ENCODE data around the gene TTC39B.

The TTC39B gene

DNA sequence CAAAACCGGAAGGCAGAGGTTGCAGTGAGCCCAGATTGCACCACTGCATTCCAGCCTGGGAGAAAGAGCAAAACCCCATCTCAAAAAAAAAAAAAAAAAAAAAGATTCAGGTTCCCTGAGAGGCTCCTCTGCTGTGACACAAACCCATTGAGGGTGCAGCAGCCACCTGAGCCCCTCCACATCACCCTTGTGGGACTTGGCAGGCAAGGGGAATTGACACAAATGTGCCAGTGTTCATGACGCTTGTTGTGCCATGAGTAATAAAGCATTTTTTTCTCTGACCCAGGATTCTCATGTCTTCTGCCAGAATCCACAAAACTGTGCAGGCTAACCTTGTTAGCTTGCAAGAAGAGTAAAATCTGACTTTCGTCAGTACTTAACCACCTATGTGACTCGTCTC lies 149.6 kb downstream of the TTC39B start:
- DNase-seq = no peak

DNA sequence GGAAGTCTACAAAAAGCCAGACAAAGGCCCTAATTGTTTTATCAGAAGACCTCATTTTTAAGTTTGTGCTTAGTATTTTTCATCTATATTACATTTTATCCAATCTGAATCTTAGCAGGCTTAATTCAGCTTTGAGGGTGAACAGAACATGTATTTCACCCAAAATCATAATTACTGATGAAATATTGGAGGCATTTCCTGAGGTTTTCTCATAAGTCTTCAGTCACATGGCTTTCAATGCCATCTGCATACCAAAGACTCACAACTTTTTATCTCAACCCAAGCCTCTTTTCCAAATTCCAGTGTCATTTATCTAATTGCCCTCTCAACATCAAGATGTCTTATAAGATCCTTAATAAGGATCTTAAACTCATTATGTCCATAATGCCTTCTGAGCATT lies 150.8 kb downstream of the TTC39B start:
- DNase-seq = no peak

DNA sequence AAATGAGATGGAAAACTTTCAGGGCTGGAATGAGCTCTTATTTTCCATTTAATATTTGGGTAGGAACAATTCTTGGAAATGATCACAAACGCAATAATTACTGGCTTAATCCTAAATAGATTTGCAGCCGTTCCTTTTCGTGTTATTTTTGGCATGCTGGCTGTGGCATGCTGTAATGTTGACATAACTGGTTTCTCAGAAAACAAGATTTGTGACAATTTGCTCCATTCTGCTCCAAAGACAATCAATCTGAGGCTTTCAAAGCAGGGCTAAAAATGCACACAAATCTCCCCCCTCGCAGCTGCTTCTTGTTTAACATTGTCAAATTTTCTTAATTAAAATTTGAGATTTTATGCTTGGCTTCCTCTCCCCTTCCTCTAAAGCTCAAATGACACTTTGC lies 151.2 kb downstream of the TTC39B start:
- DNase-seq = no peak

DNA sequence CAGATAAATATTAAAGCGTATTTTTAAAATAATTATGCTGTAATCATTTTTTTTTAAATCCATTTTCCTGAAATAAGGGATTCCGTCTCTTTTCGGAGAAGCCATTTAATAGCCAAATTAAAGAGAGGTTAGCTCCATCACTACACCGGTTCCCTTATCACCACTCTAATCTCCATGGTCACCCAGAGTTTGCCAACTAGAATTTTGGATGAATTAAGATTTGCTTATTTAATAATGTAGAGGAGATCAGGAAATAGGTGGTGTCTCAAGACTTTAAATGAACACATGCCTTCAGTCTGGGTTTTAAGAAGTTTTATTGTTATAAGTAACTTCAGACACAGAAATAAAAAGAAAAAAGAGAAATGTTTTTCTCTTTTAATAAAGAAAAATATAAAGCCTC lies 151.7 kb downstream of the TTC39B start:
- DNase-seq = no peak

DNA sequence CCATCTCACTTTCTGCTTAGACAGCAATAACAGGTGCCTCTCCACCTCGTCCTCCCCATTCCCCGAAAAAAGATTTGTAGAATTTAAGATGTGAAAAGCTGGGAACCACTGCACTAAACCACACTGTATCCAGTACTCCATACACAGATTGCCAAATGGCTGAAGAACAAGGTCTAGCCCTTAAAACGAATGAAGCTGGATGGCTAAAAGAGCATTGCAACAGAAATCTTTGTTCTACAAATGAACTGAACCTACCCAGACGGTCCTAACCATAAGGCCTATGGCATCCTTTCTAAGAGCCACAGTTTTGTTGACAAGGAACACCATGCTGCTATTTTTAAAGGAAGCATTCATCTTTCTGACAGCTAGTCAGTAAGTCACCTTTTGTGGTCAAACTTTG lies 152.3 kb downstream of the TTC39B start:
- DNase-seq = no peak

DNA sequence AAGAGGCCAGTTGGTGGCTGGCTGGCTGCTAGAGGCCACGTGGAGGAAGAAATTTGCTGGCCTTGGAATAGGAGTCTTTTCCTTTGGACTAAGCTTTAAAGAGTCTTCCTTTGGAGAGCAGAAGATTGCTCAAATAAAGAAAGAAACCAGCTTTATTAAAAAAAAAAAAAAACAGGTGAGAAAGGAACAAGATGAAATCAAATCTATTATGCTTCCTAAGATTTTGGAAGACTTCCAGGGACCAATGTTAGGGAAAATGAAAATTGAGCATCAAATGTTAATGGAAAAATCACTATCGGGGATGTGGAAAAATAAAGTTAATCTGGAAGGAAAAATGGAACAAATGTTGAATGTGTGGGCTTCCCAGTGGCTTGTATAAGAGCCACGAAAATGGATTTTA lies 153.1 kb downstream of the TTC39B start:
- DNase-seq = no peak

DNA sequence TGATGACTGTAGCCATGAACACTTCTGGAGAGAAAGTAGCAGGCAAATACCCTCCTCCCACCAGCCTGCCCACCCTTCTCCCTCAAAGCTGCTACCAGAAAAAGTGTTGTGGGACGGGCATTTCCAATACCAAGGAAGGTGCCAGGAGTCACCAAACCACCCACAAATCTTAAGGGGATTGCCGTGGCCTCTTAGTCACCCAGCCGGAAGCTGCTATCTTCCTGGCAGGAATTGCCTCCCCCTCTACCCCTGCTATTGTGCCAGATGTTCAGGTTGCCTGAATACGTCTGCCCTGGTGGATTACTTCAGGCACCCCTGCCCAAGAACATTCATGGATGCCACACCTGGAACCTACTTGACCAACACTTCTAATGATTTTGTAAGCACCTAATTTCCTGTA lies 156.1 kb downstream of the TTC39B start:
- no peak for DNase-seq

DNA sequence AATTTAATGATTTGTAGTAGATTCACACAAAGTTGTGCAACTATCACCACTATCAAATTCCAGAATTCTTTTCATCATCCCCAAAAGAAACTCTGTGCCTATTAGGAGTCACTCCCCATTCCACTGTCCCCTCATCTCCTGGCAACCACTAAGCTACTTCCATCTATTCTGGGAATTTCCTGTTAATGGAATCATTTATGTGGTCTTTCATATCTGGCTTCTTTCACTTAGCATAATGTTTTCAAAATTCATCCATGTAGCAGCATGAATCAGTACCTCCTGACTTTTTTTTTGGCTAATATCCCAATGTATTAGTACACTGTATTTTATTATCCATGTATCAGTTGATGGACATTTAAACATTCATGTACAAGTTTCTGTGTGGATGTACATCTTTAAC lies 157.6 kb downstream of the TTC39B start:
- no peak for DNase-seq

DNA sequence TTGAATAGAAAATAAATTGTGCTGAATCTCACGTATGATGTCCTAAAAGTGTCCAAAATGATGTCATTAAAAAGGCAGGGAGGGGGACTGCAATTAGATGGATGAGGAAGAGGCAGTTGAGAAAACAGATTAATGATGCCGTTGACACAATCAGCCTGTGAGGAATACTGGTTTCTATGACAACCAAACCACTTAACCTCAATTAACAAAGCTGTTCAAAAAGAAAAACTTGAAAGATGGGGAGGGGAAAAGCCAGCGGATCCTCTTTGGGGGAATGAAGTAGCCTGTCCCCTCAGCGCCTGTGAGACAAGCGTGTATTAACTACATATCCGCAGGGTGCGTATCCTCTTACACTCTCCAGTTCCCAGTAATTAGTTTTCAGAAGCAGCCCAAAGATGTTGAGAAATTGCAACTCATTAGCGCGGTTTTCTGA lies 160.7 kb downstream of the TTC39B start:
- DNase-seq = no peak

DNA sequence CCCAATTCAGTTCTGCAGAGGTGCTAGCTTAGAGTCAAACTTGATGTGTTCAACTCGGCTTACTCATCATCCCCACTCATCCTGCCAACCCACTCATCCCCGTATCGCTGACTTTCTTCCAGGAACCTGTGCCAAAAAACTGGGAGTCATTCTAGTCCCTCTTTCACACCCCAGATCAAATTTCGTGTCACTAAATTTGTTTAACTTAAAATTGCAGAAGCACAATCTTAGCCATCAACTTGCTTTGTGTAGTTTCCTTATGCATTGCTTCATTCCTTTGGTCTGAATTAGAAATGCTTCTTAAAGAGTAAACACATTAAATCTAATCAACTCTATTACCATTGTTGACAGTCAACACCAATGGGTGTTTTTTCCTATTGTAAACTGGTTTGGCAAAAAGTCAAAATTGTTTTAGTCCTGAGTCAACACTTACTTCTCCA lies 162.4 kb downstream of the TTC39B start:
- DNase-seq = no peak

DNA sequence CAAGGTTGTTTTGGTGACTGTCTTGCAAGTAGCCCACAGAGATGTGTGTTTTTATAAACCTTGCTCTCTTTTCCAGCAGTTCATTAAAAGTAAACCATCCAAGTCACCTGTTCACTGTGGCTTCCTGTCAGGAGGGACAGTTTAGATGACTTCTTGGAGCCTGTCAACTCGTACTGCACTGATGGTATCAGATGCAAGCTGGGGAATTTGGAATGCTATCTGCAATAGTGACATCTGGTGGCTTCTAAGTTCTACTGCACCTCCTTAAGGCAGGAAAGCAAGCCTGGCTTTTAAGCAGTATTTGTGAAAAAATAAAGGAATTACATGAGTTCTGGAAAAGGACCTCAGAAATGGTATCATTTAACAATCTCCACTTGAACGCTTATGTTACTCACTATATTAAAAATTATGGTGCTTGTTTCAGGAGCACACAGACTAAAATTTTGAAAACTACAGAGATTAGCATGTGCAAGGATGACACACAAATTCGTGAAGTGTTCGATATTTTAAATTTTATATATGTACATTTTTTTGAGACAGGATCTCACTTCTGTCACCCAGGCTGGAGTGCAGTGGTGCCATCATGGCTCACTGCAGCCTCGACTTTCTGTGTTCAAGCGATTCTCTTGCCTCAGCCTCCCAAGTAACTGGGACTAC lies 164.0 kb downstream of the TTC39B start:
- DNase-seq = no peak

DNA sequence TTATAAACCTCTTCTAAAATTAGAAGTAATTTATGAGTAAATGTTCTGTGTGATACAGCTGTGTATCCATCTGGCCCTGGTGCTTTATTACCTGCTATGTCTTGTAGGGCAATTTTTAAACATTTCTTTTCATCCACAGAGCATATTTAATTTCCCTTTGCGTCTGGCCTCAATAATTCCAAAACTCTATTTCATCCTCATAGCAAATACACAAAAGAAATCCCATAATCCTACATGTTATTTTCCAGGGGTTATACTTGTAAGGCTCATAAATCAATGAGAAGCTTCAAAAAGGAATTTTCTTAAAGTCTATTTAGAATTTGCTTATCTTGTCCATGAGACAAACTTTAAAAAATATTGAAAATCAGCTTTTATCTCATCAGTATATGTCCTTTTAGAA lies 167.0 kb downstream of the TTC39B start:
- DNase-seq = no peak

DNA sequence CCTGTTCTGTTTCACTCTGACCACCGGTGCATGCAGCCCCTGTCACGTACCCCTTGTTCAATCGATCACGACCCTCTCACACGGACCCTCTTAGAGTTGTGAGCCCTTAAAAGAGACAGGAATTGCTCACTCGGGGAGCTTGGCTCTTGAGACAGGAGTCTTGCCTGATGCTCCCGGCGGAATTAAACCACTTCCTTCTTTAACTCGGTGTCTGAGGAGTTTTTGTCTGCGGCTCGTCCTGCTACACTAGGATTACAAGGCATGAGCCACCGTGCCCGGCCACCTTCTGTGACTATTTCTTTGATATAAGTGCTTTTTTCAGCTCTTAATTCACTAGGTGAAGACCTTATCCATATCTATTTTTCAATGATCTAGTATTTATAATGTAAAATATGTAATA lies 167.5 kb downstream of the TTC39B start:
- no peak for DNase-seq

DNA sequence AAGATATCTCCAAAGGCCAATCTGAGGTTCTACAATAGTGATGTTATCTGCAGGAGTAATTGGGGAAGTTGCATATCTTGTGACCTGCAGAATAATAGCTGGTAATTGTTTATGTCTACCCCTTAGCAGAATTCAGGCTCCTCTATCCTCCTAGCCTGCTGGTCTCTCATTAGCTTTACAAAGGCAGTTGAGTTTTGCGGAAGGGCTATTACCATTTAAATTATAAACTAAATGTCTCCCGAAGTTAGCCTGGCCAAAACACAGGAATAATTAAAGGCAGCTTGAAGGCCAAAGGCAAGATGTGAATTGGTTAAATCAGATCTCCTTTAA lies 168.7 kb downstream of the TTC39B start:
- no peak for DNase-seq

DNA sequence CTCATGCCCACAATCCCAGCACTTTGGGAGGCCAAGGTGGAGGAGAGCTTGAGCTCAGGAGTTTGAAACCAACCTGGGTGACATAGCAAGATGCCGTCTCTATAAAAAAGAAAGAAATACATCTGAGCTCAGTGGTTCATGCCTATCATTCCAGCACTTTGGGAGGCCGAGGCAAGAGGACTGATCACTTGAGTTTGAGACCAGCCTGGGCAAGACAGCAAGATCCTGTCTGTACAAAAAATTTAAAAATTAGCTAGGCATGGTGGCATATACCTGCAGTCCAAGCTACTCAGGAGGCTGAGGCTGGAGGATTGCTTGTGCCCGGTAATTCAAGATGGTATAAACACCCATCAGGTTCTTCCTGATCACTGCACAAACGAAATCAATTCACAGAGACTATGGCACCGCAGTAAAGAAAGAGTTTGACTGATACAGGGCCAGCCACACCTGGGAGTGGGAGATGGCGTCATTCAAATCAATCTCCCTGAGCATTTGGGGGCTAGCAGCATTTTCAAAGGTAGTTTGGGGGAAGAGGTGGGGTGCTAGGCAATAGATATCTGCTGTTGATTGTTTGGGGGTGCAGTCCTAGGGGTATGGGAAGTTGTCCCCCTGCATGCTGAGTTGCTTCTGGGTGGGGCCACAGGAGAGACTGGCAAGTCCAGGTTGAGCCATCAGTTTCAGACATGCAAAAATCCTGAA lies 169.2 kb downstream of the TTC39B start:
- no peak for DNase-seq

DNA sequence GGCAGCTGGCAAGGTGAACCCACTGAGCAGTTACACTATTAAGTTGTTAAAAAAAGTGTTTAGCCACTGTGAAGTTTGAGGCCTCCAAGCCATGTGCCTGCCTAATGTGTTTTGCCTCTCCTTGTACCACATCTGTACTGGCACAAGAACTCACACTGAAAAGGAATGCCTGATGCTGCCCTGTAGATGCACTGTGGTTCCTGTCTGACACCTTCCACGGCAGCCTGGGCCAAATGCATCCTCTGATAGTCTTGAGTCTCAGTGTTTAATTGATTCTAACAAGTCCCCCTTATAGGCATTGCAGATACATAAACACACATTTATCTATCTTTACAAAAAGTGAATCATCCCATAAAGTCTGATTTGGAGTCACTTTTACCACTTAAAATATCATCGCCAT lies 169.9 kb downstream of the TTC39B start:
- DNase-seq = no peak

DNA sequence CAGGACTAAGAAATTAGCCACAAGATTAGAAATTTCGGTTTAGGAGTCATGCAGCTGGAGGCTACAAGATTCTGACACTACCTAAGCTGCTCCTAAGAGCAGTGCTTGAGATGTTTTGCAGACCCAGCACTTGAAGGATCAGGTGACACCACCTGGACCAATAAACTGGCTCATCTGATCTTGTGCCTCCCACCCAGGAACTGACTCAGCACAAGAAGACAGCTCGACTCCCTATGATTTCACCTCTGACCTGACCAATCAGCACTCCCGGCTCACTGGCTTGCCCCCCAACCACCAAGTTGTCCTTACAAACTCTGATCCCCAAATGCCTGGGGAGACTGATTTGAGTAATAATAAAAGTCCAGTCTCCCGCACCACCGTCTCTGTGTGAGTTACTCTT lies 170.4 kb downstream of the TTC39B start:
- DNase-seq = no peak

DNA sequence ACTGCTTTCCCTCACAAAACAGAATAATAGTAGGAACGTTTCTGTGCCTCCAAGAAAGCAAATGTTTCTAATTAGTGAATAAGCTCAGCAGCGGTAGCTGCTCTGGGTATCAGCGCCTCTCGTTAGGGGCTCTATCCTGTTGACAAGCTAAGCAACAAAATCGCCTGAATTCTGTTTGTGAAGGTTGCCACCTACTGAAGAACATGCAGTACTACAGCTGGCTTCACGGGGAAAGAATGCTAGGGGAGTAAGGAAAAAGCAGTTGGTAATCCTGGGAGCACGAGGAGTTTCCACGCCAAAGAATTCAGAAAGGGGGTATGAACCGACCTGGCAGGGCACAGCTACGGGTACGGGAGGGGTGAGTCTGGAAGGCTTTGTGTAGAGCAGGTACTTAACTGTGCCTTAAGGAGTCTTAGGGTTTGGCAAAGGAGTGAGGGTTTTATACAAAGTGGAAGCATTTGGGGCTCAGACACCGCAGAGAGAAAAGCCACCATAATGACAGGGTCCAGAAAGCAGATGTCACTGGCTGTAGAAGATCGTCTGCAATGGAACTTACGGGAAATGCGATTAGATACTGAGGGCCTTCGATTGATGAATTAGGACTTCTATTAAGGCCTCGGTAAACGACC lies 171.7 kb downstream of the TTC39B start:
- peak; percentile 55 for DNase-seq

DNA sequence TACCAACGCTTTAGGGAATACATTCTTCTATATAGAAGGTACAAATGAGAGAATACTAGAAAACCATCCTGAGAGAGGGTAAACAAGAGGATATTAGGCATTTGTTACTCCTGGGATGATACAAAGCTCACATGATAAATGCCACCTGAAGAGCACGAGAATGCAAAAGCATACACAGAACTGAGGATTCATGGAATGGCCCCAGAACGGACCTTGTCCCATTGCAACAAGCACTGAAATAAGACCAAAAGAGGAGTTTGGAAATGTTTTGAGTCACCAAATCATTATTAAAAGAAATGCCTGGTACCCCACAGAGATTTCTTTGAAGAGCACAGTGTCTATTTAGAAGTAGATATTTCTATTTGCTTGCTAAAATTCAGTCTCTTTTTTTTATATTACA lies 173.5 kb downstream of the TTC39B start:
- no peak for DNase-seq

DNA sequence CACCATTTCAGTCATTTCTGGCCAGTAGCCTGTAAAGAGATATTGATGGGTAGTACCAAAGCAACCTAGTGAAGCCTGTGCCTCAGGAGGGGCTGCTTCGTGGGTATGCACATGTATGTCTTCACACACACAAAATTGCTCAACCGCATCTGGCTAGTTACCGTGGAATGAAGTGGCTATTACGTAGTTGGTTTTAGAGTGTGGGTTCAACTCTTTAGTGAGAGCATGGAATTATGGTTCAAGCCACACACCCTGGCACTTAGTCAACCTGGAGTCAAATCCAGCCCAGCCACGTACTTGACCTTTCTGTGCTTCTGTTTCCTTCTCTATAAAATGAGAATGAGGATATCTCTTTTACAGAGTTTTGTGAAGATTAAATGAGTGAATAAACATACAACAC lies 174.9 kb downstream of the TTC39B start:
- DNase-seq = no peak

DNA sequence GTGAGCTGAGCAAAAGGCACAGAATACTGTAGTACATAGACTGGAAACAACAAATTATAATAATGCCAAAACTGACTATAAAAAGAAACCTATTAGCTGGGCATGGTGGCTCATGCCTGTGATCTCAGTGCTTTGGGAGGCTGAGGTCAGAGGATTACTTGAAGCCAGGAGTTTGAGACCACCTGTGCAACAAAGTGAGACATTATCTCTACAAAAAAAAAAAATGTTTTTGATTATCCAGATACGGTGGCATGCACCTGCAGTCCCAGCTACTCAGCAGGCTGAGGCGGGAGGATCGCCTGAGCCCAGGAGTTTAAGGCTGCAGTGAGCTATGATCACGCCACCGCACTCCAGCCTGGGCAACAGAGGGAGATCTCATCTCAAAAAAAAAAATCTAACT lies 175.9 kb downstream of the TTC39B start:
- DNase-seq = no peak

DNA sequence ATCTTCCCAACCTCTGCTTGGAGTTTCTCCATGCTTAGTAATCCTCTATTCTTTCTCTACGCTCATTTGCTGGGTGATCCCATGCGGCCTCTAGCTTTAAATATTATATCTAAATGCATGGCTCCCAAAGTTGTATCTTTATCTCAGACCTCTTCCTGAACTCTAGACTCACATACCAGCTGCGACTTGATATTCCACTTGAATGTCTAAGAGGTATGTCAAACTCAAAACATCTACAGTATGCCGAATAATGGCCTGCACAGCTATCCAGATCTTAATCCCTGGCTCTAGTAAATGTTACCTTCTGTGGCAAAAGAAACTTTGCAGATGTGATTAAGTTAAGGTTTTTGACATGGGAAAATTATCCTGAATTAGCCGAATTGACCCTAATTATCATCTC lies 179.2 kb downstream of the TTC39B start:
- no peak for DNase-seq

DNA sequence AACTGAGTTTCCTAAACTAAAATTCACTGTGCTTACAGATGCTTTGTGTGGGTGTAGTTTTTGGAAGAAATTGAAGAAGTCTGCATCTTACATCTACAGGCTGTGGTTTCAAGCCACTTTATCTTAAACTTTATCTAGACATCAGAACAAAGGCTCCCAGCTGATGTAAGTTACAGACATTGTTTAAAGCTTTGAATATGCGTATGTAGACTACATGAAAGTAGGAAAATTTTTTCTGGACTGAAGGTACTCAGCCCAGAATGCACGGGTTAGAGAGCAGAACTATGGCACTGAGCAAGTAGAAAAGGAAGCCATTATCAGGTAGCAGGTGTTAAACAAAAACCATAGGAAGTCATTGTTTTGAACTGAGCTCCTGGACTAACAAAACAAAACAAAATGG lies 185.4 kb downstream of the TTC39B start:
- DNase-seq = no peak

DNA sequence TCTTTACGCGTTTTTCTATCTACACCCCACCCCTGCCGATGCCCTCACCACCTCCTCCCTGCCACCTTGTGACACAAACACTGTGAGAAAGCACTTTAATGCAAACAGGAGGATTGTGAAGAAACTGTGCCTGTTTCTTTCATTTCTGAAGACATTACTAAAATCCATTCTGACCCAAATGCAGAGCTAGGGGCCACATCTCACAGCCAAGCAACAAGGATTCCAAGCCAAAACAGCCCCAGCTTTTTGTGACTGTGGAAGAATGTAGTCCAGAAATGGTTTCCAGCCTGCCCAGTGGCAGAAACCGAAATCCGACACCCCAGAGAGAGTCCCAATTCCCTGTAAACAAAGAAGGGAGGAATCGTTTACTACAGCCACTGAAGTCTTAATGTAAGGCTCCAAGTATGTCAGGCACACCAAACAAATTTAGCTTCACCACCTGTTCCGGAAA lies 190.9 kb downstream of the TTC39B start:
- no peak for DNase-seq

DNA sequence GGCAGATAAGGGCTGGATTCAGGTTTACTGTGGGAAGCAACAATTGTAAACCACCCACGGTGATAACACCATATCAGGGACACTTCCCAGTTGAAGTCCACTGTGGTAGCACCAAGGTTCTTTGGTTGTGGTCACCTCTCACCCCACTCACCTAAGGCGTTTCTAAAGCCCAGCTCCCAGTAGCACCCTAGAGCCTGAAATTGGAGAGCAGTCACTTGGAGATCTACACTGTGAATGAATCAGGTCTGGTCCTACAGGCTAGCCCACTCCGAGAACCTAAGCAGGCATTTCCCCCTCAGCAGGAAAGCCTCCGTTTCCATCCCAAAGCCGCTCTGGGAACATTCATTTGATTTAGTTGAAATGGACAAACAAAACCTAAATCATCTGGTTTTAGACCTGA lies 191.3 kb downstream of the TTC39B start:
- DNase-seq = no peak

Measured in activated CD8-positive, alpha-beta memory T cell treated with anti-CD3 and anti-CD28 coated beads, Interleukin-2, amount 50 U/mL, for 48 hours (primary cell).